Keratinocyte (primary cell): ENCODE results near the gene EEF1AKMT1.

Experiments used
- CTCF ChIP-seq, 3 experiments: IDR thresholded peaks in 1 of 3; conservative IDR thresholded peaks in 1 of 3; optimal IDR thresholded peaks in 1 of 3; 2 replicates in 2 of 3; 3 replicates in 1 of 3; pipeline versions ENCODE3 to v1.5.1; 2011; ENCODE audit warnings: low read length in 3 of 3, mild to moderate bottlenecking in 3 of 3, moderate library complexity in 2 of 3, control low read depth in 1 of 3, inconsistent platforms in 1 of 3; ENCODE audit not compliant: insufficient read depth in 2 of 3; ENCODE audit errors: extremely low read depth in 1 of 3
- EZH2 ChIP-seq: IDR thresholded peaks from one replicate; pipeline ENCODE4 v1.6.1; 2012; ENCODE audit warnings: inconsistent platforms, mild to moderate bottlenecking, low read length, moderate library complexity

DNA sequence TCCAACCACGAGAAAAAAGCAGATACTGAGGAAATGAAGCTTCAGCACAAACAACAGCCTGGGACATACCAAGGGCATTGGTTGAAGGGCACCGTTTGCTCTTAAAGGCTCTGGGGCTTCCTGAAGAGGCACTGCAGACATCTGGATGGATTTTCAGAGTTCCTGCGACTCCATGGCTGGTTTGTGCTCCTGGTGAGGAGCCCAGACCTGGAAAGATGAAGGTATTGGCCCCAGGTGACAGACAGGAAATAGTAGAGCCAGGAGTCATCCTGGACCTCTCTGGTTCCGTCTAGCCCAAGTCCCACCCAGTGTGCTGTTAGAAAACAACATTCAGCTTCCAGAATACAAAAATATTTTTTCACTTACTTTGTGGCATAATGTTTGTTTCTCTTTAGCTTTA lies 64.0 kb downstream of the EEF1AKMT1 start:
- TF ChIP-seq CTCF (optimal IDR thresholded peaks at IDR 0.05 in 1 of 3, IDR thresholded peaks at IDR 0.05 in 1 of 3, conservative IDR thresholded peaks at IDR 0.05 in 1 of 3; ENCODE audit: extremely low read depth in 1 of 3, insufficient read depth in 2 of 3, low read length in 3 of 3) (no peak), EZH2 (no peak)
